Cardiac fibroblast (primary cell): ENCODE measurements around the gene GAPDHS.

ENCODE experiments used
- DNase-seq, 2 donors: peaks; one replicate each; pipeline versions ENCODE4 v3.0.0 to v3.0.0-alpha.2; 2010; ENCODE audit warnings: low read depth in 2 of 2
- H3K4me3 ChIP-seq, 2 donors: replicated peaks in 1 of 2; 1 replicate in 1 of 2; 2 replicates in 1 of 2; pipeline ENCODE4 v1.5.1; 2011; ENCODE audit warnings: low read depth in 2 of 2, low read length in 2 of 2, mild to moderate bottlenecking in 2 of 2, moderate library complexity in 1 of 2
- CTCF ChIP-seq: IDR thresholded peaks from one replicate; pipeline ENCODE4 v1.5.1; 2011; ENCODE audit warnings: low read depth, mild to moderate bottlenecking, low read length, inconsistent platforms

GAPDHS gene

GRCh38 chr19:35560677-35561076, 27.4 kb downstream of the GAPDHS start:
- no peak for DNase-seq
- H3K4me3 ChIP-seq = no peak overlapping the region
- no peak for TF ChIP-seq CTCF

GRCh38 chr19:35561436-35561835, 28.2 kb downstream of the GAPDHS start:
- TF ChIP-seq CTCF = no peak
- DNase-seq = no peak
- H3K4me3 ChIP-seq = no peak overlapping the region

GRCh38 chr19:35562336-35562735, 29.1 kb downstream of the GAPDHS start:
- TF ChIP-seq CTCF = no peak
- no peak for DNase-seq
- no peak overlapping the region for H3K4me3 ChIP-seq

- no peak overlapping the region for H3K4me3 ChIP-seq
- no peak for DNase-seq
- TF ChIP-seq CTCF = no peak
Measured at GRCh38 chr19:35562776-35563175, 29.5 kb downstream of the GAPDHS start.

GRCh38 chr19:35563207-35563829, 30.1 kb downstream of the GAPDHS start, which contains the start of gene ATP4A:
ATP4A (minus strand) TSS chr19:35563658; CDS start chr19:35563629, 29 bp downstream.
- TF ChIP-seq CTCF = no peak
- no peak within 1 kb of the TSS for H3K4me3 ChIP-seq
- DNase-seq = no peak

GRCh38 chr19:35565016-35565856, 32.0 kb downstream of the GAPDHS start:
- no peak for TF ChIP-seq CTCF
- no peak overlapping the region for H3K4me3 ChIP-seq
- DNase-seq = no peak
